ENCODE data around the gene HOXC10. TPM values are rescaled to one million over a fixed set of nuclear protein-coding genes. Genes with fewer than 3 reads are reported as not detected.

HOXC10 gene
- total RNA-seq, 1 experiment from 2014 or later = not detected

- H3K4me3 Mint-ChIP-seq = no peak overlapping the region
Measured at GRCh38 chr12:54010053-54010971, 25.4 kb downstream of the HOXC10 start.

GRCh38 chr12:54010972-54011664, 26.2 kb downstream of the HOXC10 start:
- ATAC-seq (no peak), DNase-seq (ENCODE audit: low spot score) (no peak)
- ChIA-PET POLR2A (interaction anchor here (0.6 kb wide), 1 partner anchor 43 kb away, joined by 5 read pairs; no protein-coding TSS in a partner anchor), CTCF (interaction anchor here (1.0 to 1.4 kb wide), 3 partner anchors 13 to 180 kb away, joined by 3 to 4 read pairs (median 3); partner anchors contain the start of gene HOXC13)
- Mint-ChIP-seq H3K27me3 (ENCODE audit: low read depth) (peaks cover 100% of the 10 kb centered on the region), H3K4me3 (no peak overlapping the region), H3K36me3 (no peaks in the 10 kb centered on the region), H3K4me1 (peaks cover 26% of the 10 kb centered on the region), H3K9me3 (no peaks in the 10 kb centered on the region), H3K27ac (no peak overlapping the region)
- TF ChIP-seq ATF3 (CRISPR knock-in tag; conservative IDR thresholded peaks at IDR 0.05) (no peak), RORB (CRISPR knock-in tag; IDR thresholded peaks at IDR 0.05) (no peak), PRRX2 (CRISPR knock-in tag; IDR thresholded peaks at IDR 0.05) (no peak), FOXJ3 (CRISPR knock-in tag; IDR thresholded peaks at IDR 0.05; ENCODE audit: borderline replicate concordance) (no peak), IRF2 (CRISPR knock-in tag; IDR thresholded peaks at IDR 0.05; ENCODE audit: borderline replicate concordance, low read depth) (no peak), E2F1 (CRISPR knock-in tag; IDR thresholded peaks at IDR 0.05) (no peak), ZNF425 (CRISPR knock-in tag; conservative IDR thresholded peaks at IDR 0.05) (no peak), NR3C1 (CRISPR knock-in tag; conservative IDR thresholded peaks at IDR 0.05; ENCODE audit: low read depth) (no peak), ATF2 (CRISPR knock-in tag; IDR thresholded peaks at IDR 0.05; ENCODE audit: borderline replicate concordance, low read depth) (no peak)

More at GRCh38 chr12:54010053-54010971, 25.4 kb downstream of the HOXC10 start:
- Mint-ChIP-seq H3K9me3 (no peaks in the 10 kb centered on the region), H3K27ac (no peak overlapping the region), H3K4me1 (peaks cover 28% of the 10 kb centered on the region), H3K27me3 (ENCODE audit: low read depth) (peaks cover 100% of the 10 kb centered on the region), H3K36me3 (no peaks in the 10 kb centered on the region)
- POLR2A ChIA-PET = no interaction called here
- TF ChIP-seq NR1H2 (CRISPR knock-in tag; IDR thresholded peaks at IDR 0.05) (no peak), CREB1 (CRISPR knock-in tag; IDR thresholded peaks at IDR 0.05) (no peak), SMAD3 (CRISPR knock-in tag; IDR thresholded peaks at IDR 0.05; ENCODE audit: borderline replicate concordance) (no peak), ZNF423 (CRISPR knock-in tag; IDR thresholded peaks at IDR 0.05) (no peak), TCF7 (CRISPR knock-in tag; IDR thresholded peaks at IDR 0.05; ENCODE audit: low read depth) (no peak), ZNF232 (CRISPR knock-in tag; IDR thresholded peaks at IDR 0.05) (no peak), ERG (CRISPR knock-in tag; IDR thresholded peaks at IDR 0.05) (no peak), KAT7 (CRISPR knock-in tag; IDR thresholded peaks at IDR 0.05; ENCODE audit: borderline replicate concordance) (no peak), MXD4 (CRISPR knock-in tag; IDR thresholded peaks at IDR 0.05; ENCODE audit: borderline replicate concordance) (no peak), ZNF671 (CRISPR knock-in tag; IDR thresholded peaks at IDR 0.05) (no peak), ATF2 (CRISPR knock-in tag; IDR thresholded peaks at IDR 0.05; ENCODE audit: borderline replicate concordance, low read depth) (no peak), PREB (CRISPR knock-in tag; IDR thresholded peaks at IDR 0.05; ENCODE audit: borderline replicate concordance) (no peak), ZNF263 (CRISPR knock-in tag; IDR thresholded peaks at IDR 0.05; ENCODE audit: low read depth) (no peak), FOXJ3 (CRISPR knock-in tag; IDR thresholded peaks at IDR 0.05; ENCODE audit: borderline replicate concordance) (no peak), ZNF121 (CRISPR knock-in tag; IDR thresholded peaks at IDR 0.05) (no peak), TP53 (CRISPR knock-in tag; IDR thresholded peaks at IDR 0.05) (no peak), GABPB1 (CRISPR knock-in tag; IDR thresholded peaks at IDR 0.05) (no peak)
- CTCF ChIA-PET = interaction anchor here (1.0 to 1.6 kb wide), 4 partner anchors 11 to 181 kb away, joined by 3 to 6 read pairs (median 4); partner anchors contain the start of gene HOXC13
- no peak for ATAC-seq
- no peak for DNase-seq (ENCODE audit: low spot score)
